ENCODE data around the gene OTC. TPM values are rescaled to one million over a fixed set of nuclear protein-coding genes. Genes with fewer than 3 reads are reported as not detected.

The OTC gene
- total RNA-seq, 1 donor, result not detected

DNA sequence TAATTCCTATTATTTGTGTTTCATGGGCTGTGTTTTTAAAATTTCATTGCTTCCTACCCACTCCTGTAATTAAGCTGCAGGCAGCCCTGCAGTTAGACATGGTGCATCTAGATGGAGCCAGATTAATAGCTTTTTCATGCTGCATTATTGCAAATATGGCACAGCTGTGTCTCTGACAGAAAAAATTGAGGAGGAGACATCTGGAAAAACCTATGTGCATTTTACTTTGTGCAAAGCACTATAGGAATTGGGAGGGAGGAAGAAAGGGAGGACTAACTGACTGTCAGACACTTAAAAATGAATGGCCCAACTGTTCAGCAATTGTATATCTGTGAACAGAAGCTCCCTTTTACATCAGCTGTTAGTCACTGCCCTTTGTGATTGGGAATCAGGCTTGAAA is 17.0 kb upstream of the OTC start:
- DNase-seq (ENCODE audit: low read depth), result no peak
- TF ChIP-seq, protein P1, sequence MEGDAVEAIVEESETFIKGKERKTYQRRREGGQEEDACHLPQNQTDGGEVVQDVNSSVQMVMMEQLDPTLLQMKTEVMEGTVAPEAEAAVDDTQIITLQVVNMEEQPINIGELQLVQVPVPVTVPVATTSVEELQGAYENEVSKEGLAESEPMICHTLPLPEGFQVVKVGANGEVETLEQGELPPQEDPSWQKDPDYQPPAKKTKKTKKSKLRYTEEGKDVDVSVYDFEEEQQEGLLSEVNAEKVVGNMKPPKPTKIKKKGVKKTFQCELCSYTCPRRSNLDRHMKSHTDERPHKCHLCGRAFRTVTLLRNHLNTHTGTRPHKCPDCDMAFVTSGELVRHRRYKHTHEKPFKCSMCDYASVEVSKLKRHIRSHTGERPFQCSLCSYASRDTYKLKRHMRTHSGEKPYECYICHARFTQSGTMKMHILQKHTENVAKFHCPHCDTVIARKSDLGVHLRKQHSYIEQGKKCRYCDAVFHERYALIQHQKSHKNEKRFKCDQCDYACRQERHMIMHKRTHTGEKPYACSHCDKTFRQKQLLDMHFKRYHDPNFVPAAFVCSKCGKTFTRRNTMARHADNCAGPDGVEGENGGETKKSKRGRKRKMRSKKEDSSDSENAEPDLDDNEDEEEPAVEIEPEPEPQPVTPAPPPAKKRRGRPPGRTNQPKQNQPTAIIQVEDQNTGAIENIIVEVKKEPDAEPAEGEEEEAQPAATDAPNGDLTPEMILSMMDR (IDR thresholded peaks at IDR 0.05; ENCODE audit: insufficient read depth, low read depth, low read length), result no peak
- H3K4me3 ChIP-seq (ENCODE audit: low read depth, low read length), result no peak overlapping the region

DNA sequence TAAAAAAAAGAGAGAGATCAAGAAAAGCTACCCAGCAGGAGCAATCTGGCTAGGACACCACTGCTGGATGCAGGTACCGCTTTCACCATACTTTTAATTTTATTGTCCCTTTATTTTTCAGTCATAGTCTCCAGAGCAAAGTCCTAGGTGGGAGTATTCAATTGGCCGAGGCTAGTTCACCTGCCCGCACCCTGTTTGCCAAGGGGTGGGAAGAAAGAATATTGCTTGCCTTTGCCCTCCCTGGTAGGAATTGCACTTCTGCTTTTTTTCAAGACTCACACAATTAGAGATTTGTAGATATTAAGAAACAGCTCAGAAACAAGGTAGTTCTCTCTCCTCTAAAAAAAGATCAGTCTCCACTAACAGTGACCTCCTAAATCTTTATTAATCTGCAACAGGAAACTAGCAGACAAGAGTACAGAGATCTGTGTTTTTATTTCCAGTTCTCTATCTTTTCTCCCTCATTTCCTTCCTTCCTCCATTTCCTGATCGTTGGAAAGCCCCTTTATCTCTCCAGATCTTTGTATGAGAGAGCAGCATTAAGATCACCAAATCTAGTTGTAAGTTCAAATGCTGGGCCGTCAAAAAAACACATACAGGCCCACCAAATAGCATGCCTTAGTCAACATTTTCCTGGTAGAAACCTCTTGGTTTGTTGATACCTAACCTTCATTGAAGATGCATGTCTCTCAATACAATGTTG is 15.7 kb upstream of the OTC start:
- DNase-seq (ENCODE audit: low read depth), result no peak
- H3K4me3 ChIP-seq (ENCODE audit: low read depth, low read length), result no peak overlapping the region
- TF ChIP-seq, protein P1 (IDR thresholded peaks at IDR 0.05; ENCODE audit: insufficient read depth, low read depth, low read length), result no peak

DNA sequence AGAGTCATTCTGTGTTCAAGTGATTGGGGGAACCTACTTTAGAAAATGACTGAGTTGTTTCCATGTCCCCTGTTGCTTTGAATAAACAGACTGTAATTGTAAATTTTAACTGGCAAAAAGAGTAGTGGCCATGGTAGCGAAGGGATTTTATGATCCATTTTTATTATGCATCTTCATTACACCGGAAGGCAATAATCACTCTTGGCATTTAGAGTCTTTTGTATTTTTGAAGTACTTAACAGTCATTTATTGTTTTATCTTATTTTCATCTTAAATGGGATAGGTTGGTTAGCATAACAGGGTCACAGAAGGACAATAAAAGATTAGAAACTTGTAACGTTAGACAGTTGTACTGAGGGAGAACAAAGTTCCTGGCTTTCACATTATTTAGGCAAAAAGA is 11.0 kb upstream of the OTC start:
- DNase-seq (ENCODE audit: low read depth), result no peak
- H3K4me3 ChIP-seq (ENCODE audit: low read depth, low read length), result no peak overlapping the region
- TF ChIP-seq, protein P1 (IDR thresholded peaks at IDR 0.05; ENCODE audit: insufficient read depth, low read depth, low read length), result no peak

DNA sequence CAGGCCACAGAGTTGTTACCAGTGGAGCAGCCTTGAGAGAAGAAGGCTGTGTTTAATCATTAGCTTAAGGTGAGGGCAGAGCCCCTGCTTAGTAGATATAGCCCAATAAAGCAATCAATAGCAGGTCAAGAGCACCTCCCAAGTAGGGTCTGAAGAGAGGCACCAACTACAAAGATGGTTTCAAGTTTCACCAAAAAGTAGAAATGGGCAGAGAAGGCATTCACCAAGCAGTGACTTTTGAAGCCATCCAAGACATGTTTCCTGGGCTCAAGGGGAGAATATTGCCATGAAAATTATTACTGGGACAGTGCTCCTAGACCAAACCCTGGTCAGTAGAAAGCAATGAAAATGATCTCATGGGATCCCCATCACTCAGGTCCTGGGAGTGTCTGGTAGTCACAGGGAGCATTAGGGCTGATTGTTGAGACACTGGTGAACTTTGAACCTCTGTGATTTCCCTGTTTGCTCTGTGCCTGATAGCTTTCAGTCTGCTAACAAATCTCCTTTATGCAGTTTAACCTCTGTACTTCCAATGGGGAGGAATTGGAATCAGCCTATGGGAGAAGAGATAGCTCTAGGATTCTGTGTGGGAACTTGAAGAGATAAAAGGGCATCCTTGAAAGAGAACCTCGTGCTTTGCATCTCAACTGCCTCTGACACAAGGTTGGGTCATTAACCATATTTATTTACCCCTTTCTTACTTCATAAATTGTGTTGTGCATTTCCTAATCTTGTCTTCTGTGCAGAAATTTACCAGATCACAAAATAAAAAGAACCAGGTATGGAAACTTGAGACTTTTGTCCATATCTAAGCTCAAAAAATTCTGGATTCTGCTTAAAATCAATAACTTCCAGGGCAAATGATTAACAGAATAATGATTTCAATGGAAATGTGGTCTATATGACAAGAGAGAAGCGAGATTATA is 9.3 kb upstream of the OTC start:
- TF ChIP-seq, protein P1 (IDR thresholded peaks at IDR 0.05; ENCODE audit: insufficient read depth, low read depth, low read length), result no peak
- H3K4me3 ChIP-seq (ENCODE audit: low read depth, low read length), result no peak overlapping the region
- DNase-seq (ENCODE audit: low read depth), result no peak

GRCh38 chrX:38346150-38346549 is 6.3 kb upstream of the OTC start:
- no peak overlapping the region for H3K4me3 ChIP-seq (ENCODE audit: low read depth, low read length)
- TF ChIP-seq, protein P1 (IDR thresholded peaks at IDR 0.05; ENCODE audit: insufficient read depth, low read depth, low read length), result no peak
- DNase-seq (ENCODE audit: low read depth), result no peak

DNA sequence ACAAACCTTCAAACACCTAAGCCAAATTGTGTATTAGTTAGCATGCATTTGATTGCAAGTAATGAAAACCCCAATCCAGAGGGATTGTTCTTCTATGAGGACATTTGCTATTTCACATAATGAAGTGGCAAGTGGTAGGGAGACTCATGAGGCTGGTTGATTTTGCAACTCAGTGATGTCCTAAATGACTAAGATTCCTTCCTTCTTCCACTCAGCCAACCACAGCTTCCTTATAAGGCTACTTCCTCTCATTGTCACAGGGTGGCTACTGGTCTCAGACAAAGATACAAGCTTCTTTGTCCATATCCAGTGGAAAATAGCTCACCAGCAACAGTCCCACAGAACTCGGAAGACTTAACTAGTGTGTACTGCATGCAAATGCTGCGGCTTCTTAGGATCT is 5.3 kb upstream of the OTC start:
- no peak overlapping the region for H3K4me3 ChIP-seq (ENCODE audit: low read depth, low read length)
- TF ChIP-seq, protein P1 (IDR thresholded peaks at IDR 0.05; ENCODE audit: insufficient read depth, low read depth, low read length), result no peak
- DNase-seq (ENCODE audit: low read depth), result peak; percentile 28
